DMS79 (cell line): ENCODE measurements around the gene CEPT1.

Source experiments
- DNase-seq: peaks from one replicate; lab custom pipeline; 2025; lab: John Stamatoyannopoulos, UW

Gene CEPT1

GRCh38 chr1:111227851-111228747 lies 88.1 kb downstream of the CEPT1 start:
- DNase-seq, result no peak

- DNase-seq, result no peak
Measured at GRCh38 chr1:111228748-111229126, 88.7 kb downstream of the CEPT1 start.

- DNase-seq, result no peak
Measured at GRCh38 chr1:111232134-111232533, 92.1 kb downstream of the CEPT1 start.

GRCh38 chr1:111234258-111234657 lies 94.2 kb downstream of the CEPT1 start:
- DNase-seq, result no peak
